Activated CD4-positive, alpha-beta memory T cell treated with anti-CD3 and anti-CD28 coated beads, Interleukin-2, amount 10 ng/mL, durations not matched to agents 7 days and 5 days (primary cell): Measurements from ENCODE around the gene RGS17. TPM values are rescaled to one million over a fixed set of nuclear protein-coding genes. Genes with fewer than 3 reads are reported as not detected.
"Not testable (repeated sequence)": the region's sequence is repeated elsewhere in the genome, so short reads cannot be mapped to it uniquely, and the experiment has no call there.

Source experiments
- CTCF ChIA-PET: fragments of 350-600 bp; sonication (Branson Sonifier 250); formaldehyde crosslinking; loops from one replicate; lab custom pipeline; 2021; ENCODE audit warnings: antibody characterized with exemption, inconsistent platforms; lab: Charles Lee
- POLR2A ChIA-PET: fragments of 350-600 bp; sonication (Branson Sonifier 250); formaldehyde crosslinking; loops from one replicate; lab custom pipeline; 2021; ENCODE audit warnings: antibody characterized with exemption; lab: Charles Lee
- DNase-seq: peaks from one replicate; pipeline ENCODE4 v3.0.0-alpha.2; 2020
- H3K27ac Mint-ChIP-seq: one replicate; pipeline ENCODE4 v1.8.0; 2021; ENCODE audit warnings: mild to moderate bottlenecking, mixed read lengths
- H3K27me3 Mint-ChIP-seq: one replicate; pipeline ENCODE4 v1.8.0; 2021; ENCODE audit warnings: mixed read lengths
- H3K36me3 Mint-ChIP-seq: one replicate; pipeline ENCODE4 v1.8.0; 2021; ENCODE audit warnings: low read depth, mixed read lengths
- H3K4me1 Mint-ChIP-seq: one replicate; pipeline ENCODE4 v1.8.0; 2021; ENCODE audit warnings: mixed read lengths
- H3K4me3 Mint-ChIP-seq: one replicate; pipeline ENCODE4 v1.8.0; 2021; ENCODE audit warnings: mild to moderate bottlenecking, mixed read lengths
- H3K9me3 Mint-ChIP-seq: one replicate; pipeline ENCODE4 v1.8.0; 2021; ENCODE audit warnings: mixed read lengths
- total RNA-seq, 2 experiments: library from RNA; stranded (reverse); gene quantifications; one replicate each; pipeline ENCODE4 v1.2.3, GENCODE V29; 2021

The RGS17 gene
- total RNA-seq, 2 experiments from 2014 or later = 0.10 TPM; not detected in 1

- ChIA-PET POLR2A (interaction anchor here (0.8 to 10.0 kb wide), 6 partner anchors 18 to 1612 kb away, joined by 3 to 151 read pairs (median 6); partner anchors contain the start of gene FBXO5), CTCF (interaction anchor here (0.7 to 1.3 kb wide), 3 partner anchors 11 to 20 kb away, joined by 3 to 7 read pairs (median 4); partner anchors contain the start of gene FBXO5)
- H3K27ac Mint-ChIP-seq = peak within 1 kb of the TSS; percentile 88
Measured at GRCh38 chr6:153002613-153003365, 128.3 kb downstream of the RGS17 start, which contains the start of gene MTRF1L. MTRF1L (minus strand) TSS chr6:153002709; CDS start chr6:153002685, 24 bp downstream.

GRCh38 chr6:153001767-153002612 lies 129.1 kb downstream of the RGS17 start:
- peak overlapping the region; percentile 91 for H3K4me3 Mint-ChIP-seq
- peaks cover 5% of the 10 kb centered on the region for H3K9me3 Mint-ChIP-seq
- DNase-seq = no peak
- peaks cover 1% of the 10 kb centered on the region for H3K27me3 Mint-ChIP-seq
- CTCF ChIA-PET = interaction anchor here (0.7 to 1.4 kb wide), 3 partner anchors 10 to 28 kb away, joined by 3 to 7 read pairs (median 3); partner anchors contain the start of gene FBXO5
- POLR2A ChIA-PET = interaction anchor here (0.8 to 10.0 kb wide), 6 partner anchors 17 to 1612 kb away, joined by 3 to 151 read pairs (median 6); partner anchors contain the start of gene FBXO5
- peak overlapping the region; percentile 88 for H3K27ac Mint-ChIP-seq
- peaks cover 42% of the 10 kb centered on the region for H3K36me3 Mint-ChIP-seq
- peaks cover 44% of the 10 kb centered on the region for H3K4me1 Mint-ChIP-seq

More at GRCh38 chr6:153002613-153003365, 128.3 kb downstream of the RGS17 start, which contains the start of gene MTRF1L:
- Mint-ChIP-seq H3K27me3 (peaks cover 1% of the 10 kb centered on the region), H3K36me3 (peaks cover 35% of the 10 kb centered on the region), H3K4me3 (peak within 1 kb of the TSS; percentile 91), H3K4me1 (peaks cover 39% of the 10 kb centered on the region), H3K9me3 (peaks cover 5% of the 10 kb centered on the region)
- peak; percentile 89 for DNase-seq

GRCh38 chr6:153000790-153001189 lies 130.3 kb downstream of the RGS17 start:
- H3K27me3 Mint-ChIP-seq = not testable (repeated sequence)
- Mint-ChIP-seq H3K4me1 (peaks cover 55% of the 10 kb centered on the region), H3K4me3 (peak overlapping the region; percentile 91)

GRCh38 chr6:153000243-153000642 lies 130.8 kb downstream of the RGS17 start:
- Mint-ChIP-seq H3K36me3 (peaks cover 59% of the 10 kb centered on the region), H3K4me1 (peaks cover 60% of the 10 kb centered on the region)

More at GRCh38 chr6:153000790-153001189, 130.3 kb downstream of the RGS17 start:
- peaks cover 54% of the 10 kb centered on the region for H3K36me3 Mint-ChIP-seq
- ChIA-PET POLR2A (interaction anchor here (1.2 to 10.0 kb wide), 7 partner anchors 9 to 30 kb away, joined by 4 to 151 read pairs (median 8); partner anchors contain the start of gene FBXO5), CTCF (interaction anchor here (1.0 to 1.6 kb wide), 4 partner anchors 16 to 27 kb away, joined by 3 to 4 read pairs (median 3); partner anchors contain the start of gene FBXO5)
- not testable (repeated sequence) for H3K9me3 Mint-ChIP-seq, H3K27ac Mint-ChIP-seq, DNase-seq

GRCh38 chr6:152999538-152999937 lies 131.5 kb downstream of the RGS17 start:
- DNase-seq, H3K9me3 Mint-ChIP-seq, H3K27me3 Mint-ChIP-seq: not testable (repeated sequence)
- Mint-ChIP-seq H3K4me1 (peaks cover 64% of the 10 kb centered on the region), H3K27ac (peak overlapping the region; percentile 25), H3K36me3 (peaks cover 59% of the 10 kb centered on the region), H3K4me3 (peak overlapping the region; percentile 14)
- ChIA-PET CTCF (interaction anchor here (0.6 kb wide), 1 partner anchor 18 kb away, joined by 3 read pairs; no protein-coding TSS in a partner anchor), POLR2A (interaction anchor here (0.7 to 10.0 kb wide), 5 partner anchors 8 to 29 kb away, joined by 3 to 151 read pairs (median 6); partner anchors contain the start of gene FBXO5)

More at GRCh38 chr6:153000243-153000642, 130.8 kb downstream of the RGS17 start:
- peaks cover 5% of the 10 kb centered on the region for H3K9me3 Mint-ChIP-seq
- POLR2A ChIA-PET = interaction anchor here (0.7 to 10.0 kb wide), 7 partner anchors 8 to 30 kb away, joined by 3 to 151 read pairs (median 8); partner anchors contain the start of gene FBXO5
- H3K4me3 Mint-ChIP-seq = peak overlapping the region; percentile 54
- H3K27ac Mint-ChIP-seq = no peak overlapping the region
- CTCF ChIA-PET = interaction anchor here (0.6 to 1.6 kb wide), 5 partner anchors 15 to 27 kb away, joined by 3 to 4 read pairs (median 3); partner anchors contain the start of gene FBXO5
- no peak for DNase-seq
- no peaks in the 10 kb centered on the region for H3K27me3 Mint-ChIP-seq

- H3K27ac Mint-ChIP-seq = peak overlapping the region; percentile 5
- H3K36me3 Mint-ChIP-seq = peaks cover 68% of the 10 kb centered on the region
- CTCF ChIA-PET = no interaction called here
- no peak overlapping the region for H3K4me3 Mint-ChIP-seq
- no peaks in the 10 kb centered on the region for H3K27me3 Mint-ChIP-seq
- no peak for DNase-seq
- H3K4me1 Mint-ChIP-seq = peaks cover 54% of the 10 kb centered on the region
- POLR2A ChIA-PET = no interaction called here
- no peaks in the 10 kb centered on the region for H3K9me3 Mint-ChIP-seq
Measured at GRCh38 chr6:152993847-152994246, 137.2 kb downstream of the RGS17 start.

- Mint-ChIP-seq H3K27ac (no peak overlapping the region), H3K36me3 (peaks cover 64% of the 10 kb centered on the region), H3K27me3 (no peaks in the 10 kb centered on the region), H3K9me3 (no peaks in the 10 kb centered on the region), H3K4me1 (peaks cover 53% of the 10 kb centered on the region), H3K4me3 (no peak overlapping the region)
- ChIA-PET CTCF (no interaction called here), POLR2A (interaction anchor here (1.4 kb wide), 1 partner anchor 10 kb away, joined by 4 read pairs; the partner anchor contains the start of gene FBXO5)
- DNase-seq = no peak
Measured at GRCh38 chr6:152993431-152993830, 137.7 kb downstream of the RGS17 start.

GRCh38 chr6:152986978-152987377 lies 144.1 kb downstream of the RGS17 start:
- POLR2A ChIA-PET = interaction anchor here (1.2 to 5.3 kb wide), 2 partner anchors 10 to 13 kb away, joined by 3 to 151 read pairs; partner anchors contain the start of gene MTRF1L
- Mint-ChIP-seq H3K9me3 (no peaks in the 10 kb centered on the region), H3K4me3 (no peak overlapping the region), H3K36me3 (peaks cover 52% of the 10 kb centered on the region), H3K4me1 (peaks cover 28% of the 10 kb centered on the region), H3K27me3 (no peaks in the 10 kb centered on the region), H3K27ac (no peak overlapping the region)
- DNase-seq = no peak
- CTCF ChIA-PET = interaction anchor here (0.6 kb wide), 1 partner anchor 1428 kb away, joined by 3 read pairs; no protein-coding TSS in a partner anchor

- DNase-seq, H3K9me3 Mint-ChIP-seq, H3K27me3 Mint-ChIP-seq: not testable (repeated sequence)
- peak overlapping the region; percentile 96 for H3K27ac Mint-ChIP-seq
- ChIA-PET POLR2A (interaction anchor here (1.5 to 5.3 kb wide), 2 partner anchors 8 to 15 kb away, joined by 5 to 151 read pairs; partner anchors contain the start of gene MTRF1L), CTCF (interaction anchor here (0.8 to 2.1 kb wide), 5 partner anchors 11 to 20 kb away, joined by 3 to 6 read pairs (median 3); no protein-coding TSS in a partner anchor)
- peak overlapping the region; percentile 90 for H3K4me3 Mint-ChIP-seq
- H3K36me3 Mint-ChIP-seq = peaks cover 57% of the 10 kb centered on the region
- peaks cover 35% of the 10 kb centered on the region for H3K4me1 Mint-ChIP-seq
Measured at GRCh38 chr6:152985300-152985699, 145.8 kb downstream of the RGS17 start.

- Mint-ChIP-seq H3K27ac (peak overlapping the region; percentile 96), H3K36me3 (peaks cover 56% of the 10 kb centered on the region), H3K27me3 (no peaks in the 10 kb centered on the region), H3K4me1 (peaks cover 38% of the 10 kb centered on the region), H3K4me3 (peak overlapping the region; percentile 90), H3K9me3 (no peaks in the 10 kb centered on the region)
- no peak for DNase-seq
- ChIA-PET CTCF (interaction anchor here (0.8 to 2.1 kb wide), 2 partner anchors 11 to 16 kb away, joined by 3 to 6 read pairs; no protein-coding TSS in a partner anchor), POLR2A (interaction anchor here (1.5 to 5.3 kb wide), 4 partner anchors 8 to 800 kb away, joined by 5 to 151 read pairs (median 19); partner anchors contain the start of gene MTRF1L)
Measured at GRCh38 chr6:152984513-152984872, 146.6 kb downstream of the RGS17 start.
